ENCODE measurements around the gene SPSB2.

DNA sequence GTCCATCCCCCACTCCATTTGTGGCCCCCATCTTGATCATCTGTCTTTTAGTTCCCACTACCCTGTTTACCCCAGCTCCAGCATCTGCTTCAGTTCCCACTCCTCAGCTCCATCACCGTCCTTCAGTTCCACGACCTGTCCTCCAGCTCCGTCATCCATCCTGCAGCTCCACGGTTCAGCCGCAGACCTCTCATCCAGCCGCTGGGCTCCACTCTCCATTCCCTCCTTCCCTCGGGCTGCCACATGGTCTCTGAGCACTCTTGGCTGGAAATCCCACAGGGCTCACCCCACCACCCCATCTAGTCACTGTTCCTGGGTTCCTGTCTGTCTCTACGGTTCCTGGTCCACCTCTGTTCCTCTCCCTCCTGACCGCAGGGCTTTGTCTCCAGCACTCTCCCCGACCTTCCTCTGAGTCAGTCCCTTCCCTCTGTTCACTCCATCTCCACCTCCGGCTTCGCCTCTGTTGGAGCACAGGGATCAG is 48.2 kb downstream of the SPSB2 start:
- TF ChIP-seq, protein P1, sequence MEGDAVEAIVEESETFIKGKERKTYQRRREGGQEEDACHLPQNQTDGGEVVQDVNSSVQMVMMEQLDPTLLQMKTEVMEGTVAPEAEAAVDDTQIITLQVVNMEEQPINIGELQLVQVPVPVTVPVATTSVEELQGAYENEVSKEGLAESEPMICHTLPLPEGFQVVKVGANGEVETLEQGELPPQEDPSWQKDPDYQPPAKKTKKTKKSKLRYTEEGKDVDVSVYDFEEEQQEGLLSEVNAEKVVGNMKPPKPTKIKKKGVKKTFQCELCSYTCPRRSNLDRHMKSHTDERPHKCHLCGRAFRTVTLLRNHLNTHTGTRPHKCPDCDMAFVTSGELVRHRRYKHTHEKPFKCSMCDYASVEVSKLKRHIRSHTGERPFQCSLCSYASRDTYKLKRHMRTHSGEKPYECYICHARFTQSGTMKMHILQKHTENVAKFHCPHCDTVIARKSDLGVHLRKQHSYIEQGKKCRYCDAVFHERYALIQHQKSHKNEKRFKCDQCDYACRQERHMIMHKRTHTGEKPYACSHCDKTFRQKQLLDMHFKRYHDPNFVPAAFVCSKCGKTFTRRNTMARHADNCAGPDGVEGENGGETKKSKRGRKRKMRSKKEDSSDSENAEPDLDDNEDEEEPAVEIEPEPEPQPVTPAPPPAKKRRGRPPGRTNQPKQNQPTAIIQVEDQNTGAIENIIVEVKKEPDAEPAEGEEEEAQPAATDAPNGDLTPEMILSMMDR (tag by site-specific recombination; IDR thresholded peaks at IDR 0.05) = no peak
- no peak for TF ChIP-seq ZNF629 (tag by site-specific recombination; IDR thresholded peaks at IDR 0.05)
- no peak for TF ChIP-seq ZNF311 (tag by site-specific recombination; IDR thresholded peaks at IDR 0.05; ENCODE audit: borderline replicate concordance)
- TF ChIP-seq ZNF561 (tag by site-specific recombination; IDR thresholded peaks at IDR 0.05; ENCODE audit: borderline replicate concordance) = no peak
- TF ChIP-seq, protein P2, sequence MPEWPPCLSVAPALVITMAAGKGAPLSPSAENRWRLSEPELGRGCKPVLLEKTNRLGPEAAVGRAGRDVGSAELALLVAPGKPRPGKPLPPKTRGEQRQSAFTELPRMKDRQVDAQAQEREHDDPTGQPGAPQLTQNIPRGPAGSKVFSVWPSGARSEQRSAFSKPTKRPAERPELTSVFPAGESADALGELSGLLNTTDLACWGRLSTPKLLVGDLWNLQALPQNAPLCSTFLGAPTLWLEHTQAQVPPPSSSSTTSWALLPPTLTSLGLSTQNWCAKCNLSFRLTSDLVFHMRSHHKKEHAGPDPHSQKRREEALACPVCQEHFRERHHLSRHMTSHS (tag by site-specific recombination; IDR thresholded peaks at IDR 0.05) = no peak
- TF ChIP-seq ZFP41 (tag by site-specific recombination; IDR thresholded peaks at IDR 0.05; ENCODE audit: borderline replicate concordance) = no peak
- no peak for TF ChIP-seq PRDM1 (tag by site-specific recombination; IDR thresholded peaks at IDR 0.05)
- no peak for TF ChIP-seq ZNF24 (tag by site-specific recombination; IDR thresholded peaks at IDR 0.05)
